Astrocyte (in vitro differentiated cells and primary cell): ENCODE results near the gene DIAPH2. TPM values are rescaled to one million over a fixed set of nuclear protein-coding genes. Genes with fewer than 3 reads are reported as not detected.

Experiments used
- DNase-seq: peaks from one replicate; pipeline ENCODE4 v3.0.0-alpha.2; 2010; ENCODE audit warnings: low read depth
- FAIRE-seq: peaks from 2 replicates; lab custom pipeline; 2011; peaks lifted over from hg19 to GRCh38; lab: Jason Lieb, UNC
- H2AFZ ChIP-seq: 2 replicates; pipeline ENCODE4 v1.6.0; 2012; ENCODE audit warnings: low read depth, low read length, inconsistent platforms
- H3K27ac ChIP-seq: 2 replicates; pipeline ENCODE4 v1.5.1; 2011; ENCODE audit warnings: low read depth, low read length, inconsistent platforms
- H3K27me3 ChIP-seq: 2 replicates; pipeline ENCODE4 v1.6.0; 2011; ENCODE audit warnings: low read length, inconsistent platforms; ENCODE audit not compliant: insufficient read depth
- H3K36me3 ChIP-seq: 2 replicates; pipeline ENCODE4 v1.5.1; 2011; ENCODE audit warnings: low read length, inconsistent platforms; ENCODE audit not compliant: insufficient read depth
- H3K4me1 ChIP-seq: 2 replicates; pipeline ENCODE4 v1.5.1; 2011; ENCODE audit warnings: low read length, inconsistent platforms; ENCODE audit not compliant: insufficient read depth
- H3K4me2 ChIP-seq: 2 replicates; pipeline ENCODE4 v1.6.0; 2012; ENCODE audit warnings: low read length, inconsistent platforms
- H3K4me3 ChIP-seq: 2 replicates; pipeline ENCODE4 v1.5.1; 2011; ENCODE audit warnings: low read depth, mild to moderate bottlenecking, low read length, inconsistent platforms; ENCODE audit not compliant: insufficient read depth
- H3K79me2 ChIP-seq: 2 replicates; pipeline ENCODE4 v1.6.0; 2012; ENCODE audit warnings: mild to moderate bottlenecking, low read length, inconsistent platforms; ENCODE audit not compliant: insufficient read depth
- H3K9ac ChIP-seq: 2 replicates; pipeline ENCODE4 v1.6.0; 2012; ENCODE audit warnings: mild to moderate bottlenecking, low read length, inconsistent platforms
- H3K9me3 ChIP-seq: 2 replicates; pipeline ENCODE4 v1.5.1; 2012; ENCODE audit warnings: low read depth, mild to moderate bottlenecking, low read length, inconsistent platforms; ENCODE audit not compliant: insufficient read depth
- H4K20me1 ChIP-seq: 2 replicates; pipeline ENCODE4 v1.6.0; 2012; ENCODE audit warnings: low read length, inconsistent platforms; ENCODE audit not compliant: insufficient read depth
- H3K27ac Mint-ChIP-seq: one replicate; pipeline ENCODE4 v1.8.0; 2021; ENCODE audit warnings: mild to moderate bottlenecking, mixed read lengths; ENCODE audit not compliant: unreplicated experiment
- H3K27me3 Mint-ChIP-seq: one replicate; pipeline ENCODE4 v1.8.0; 2021; ENCODE audit warnings: low read depth, mixed read lengths; ENCODE audit not compliant: unreplicated experiment
- H3K36me3 Mint-ChIP-seq: one replicate; pipeline ENCODE4 v1.8.0; 2021; ENCODE audit warnings: low read depth, mixed read lengths; ENCODE audit not compliant: unreplicated experiment
- H3K4me1 Mint-ChIP-seq: one replicate; pipeline ENCODE4 v1.8.0; 2021; ENCODE audit warnings: low read depth, mixed read lengths; ENCODE audit not compliant: unreplicated experiment
- H3K4me3 Mint-ChIP-seq: one replicate; pipeline ENCODE4 v1.8.0; 2021; ENCODE audit warnings: mild to moderate bottlenecking, moderate library complexity, mixed read lengths; ENCODE audit not compliant: unreplicated experiment
- H3K9me3 Mint-ChIP-seq: one replicate; pipeline ENCODE4 v1.8.0; 2021; ENCODE audit warnings: mild to moderate bottlenecking, mixed read lengths; ENCODE audit not compliant: unreplicated experiment
- EZH2 ChIP-seq: IDR thresholded peaks from 2 replicates; pipeline ENCODE4 v1.6.1; 2012; ENCODE audit warnings: mild to moderate bottlenecking, low read length, inconsistent platforms; ENCODE audit not compliant: insufficient read depth
- total RNA-seq: library from RNA; stranded (reverse); gene quantifications from 2 replicates; pipeline ENCODE4 v1.2.1, GENCODE V29; 2021
- TF ChIP-seq, protein P1 (sequence below): IDR thresholded peaks from 2 replicates; pipeline ENCODE4 v1.5.1; 2011; ENCODE audit warnings: low read depth, mild to moderate bottlenecking, inconsistent platforms, low read length, moderate library complexity; ENCODE audit not compliant: insufficient read depth

The DIAPH2 gene
- total RNA-seq, 1 donor from 2014 or later = 9.8 TPM

- no peak for DNase-seq
- FAIRE-seq = peak; percentile 88
- H3K4me2 ChIP-seq = no peak overlapping the region
- H3K27me3 ChIP-seq = no peaks in the 10 kb centered on the region
- H3K4me1 Mint-ChIP-seq = peaks cover 5% of the 10 kb centered on the region
- no peaks in the 10 kb centered on the region for H3K79me2 ChIP-seq
- no peaks in the 10 kb centered on the region for H3K9me3 Mint-ChIP-seq
- H3K27ac ChIP-seq = no peak overlapping the region
- H2AFZ ChIP-seq = no peak overlapping the region
- no peaks in the 10 kb centered on the region for H3K4me1 ChIP-seq
- no peak overlapping the region for H3K4me3 Mint-ChIP-seq
- no peaks in the 10 kb centered on the region for H3K27me3 Mint-ChIP-seq
- H3K9ac ChIP-seq = no peak overlapping the region
- no peak overlapping the region for H3K4me3 ChIP-seq
- no peak for TF ChIP-seq EZH2
- TF ChIP-seq, protein P1, sequence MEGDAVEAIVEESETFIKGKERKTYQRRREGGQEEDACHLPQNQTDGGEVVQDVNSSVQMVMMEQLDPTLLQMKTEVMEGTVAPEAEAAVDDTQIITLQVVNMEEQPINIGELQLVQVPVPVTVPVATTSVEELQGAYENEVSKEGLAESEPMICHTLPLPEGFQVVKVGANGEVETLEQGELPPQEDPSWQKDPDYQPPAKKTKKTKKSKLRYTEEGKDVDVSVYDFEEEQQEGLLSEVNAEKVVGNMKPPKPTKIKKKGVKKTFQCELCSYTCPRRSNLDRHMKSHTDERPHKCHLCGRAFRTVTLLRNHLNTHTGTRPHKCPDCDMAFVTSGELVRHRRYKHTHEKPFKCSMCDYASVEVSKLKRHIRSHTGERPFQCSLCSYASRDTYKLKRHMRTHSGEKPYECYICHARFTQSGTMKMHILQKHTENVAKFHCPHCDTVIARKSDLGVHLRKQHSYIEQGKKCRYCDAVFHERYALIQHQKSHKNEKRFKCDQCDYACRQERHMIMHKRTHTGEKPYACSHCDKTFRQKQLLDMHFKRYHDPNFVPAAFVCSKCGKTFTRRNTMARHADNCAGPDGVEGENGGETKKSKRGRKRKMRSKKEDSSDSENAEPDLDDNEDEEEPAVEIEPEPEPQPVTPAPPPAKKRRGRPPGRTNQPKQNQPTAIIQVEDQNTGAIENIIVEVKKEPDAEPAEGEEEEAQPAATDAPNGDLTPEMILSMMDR = no peak
- no peak overlapping the region for H3K27ac Mint-ChIP-seq
- no peaks in the 10 kb centered on the region for H3K36me3 Mint-ChIP-seq
- H3K36me3 ChIP-seq = no peaks in the 10 kb centered on the region
- H4K20me1 ChIP-seq = no peaks in the 10 kb centered on the region
- H3K9me3 ChIP-seq = no peaks in the 10 kb centered on the region
These were observed 867.2 kb downstream of the DIAPH2 start for GRCh38 chrX:97551821-97552220.

- Mint-ChIP-seq H3K9me3 (no peaks in the 10 kb centered on the region), H3K27me3 (no peaks in the 10 kb centered on the region), H3K4me1 (no peaks in the 10 kb centered on the region), H3K4me3 (no peak overlapping the region), H3K36me3 (no peaks in the 10 kb centered on the region), H3K27ac (no peak overlapping the region)
- Histone ChIP-seq H3K27me3 (no peaks in the 10 kb centered on the region), H3K9me3 (no peaks in the 10 kb centered on the region), H3K9ac (no peak overlapping the region), H4K20me1 (no peaks in the 10 kb centered on the region), H3K4me2 (no peak overlapping the region), H3K36me3 (no peaks in the 10 kb centered on the region), H3K4me1 (no peaks in the 10 kb centered on the region), H3K4me3 (no peak overlapping the region), H3K79me2 (no peaks in the 10 kb centered on the region), H3K27ac (no peak overlapping the region), H2AFZ (no peak overlapping the region)
- no peak for FAIRE-seq
- TF ChIP-seq, protein P1 = no peak
- no peak for TF ChIP-seq EZH2
- DNase-seq = no peak
These were observed 869.2 kb downstream of the DIAPH2 start for GRCh38 chrX:97553833-97554232.

DNA sequence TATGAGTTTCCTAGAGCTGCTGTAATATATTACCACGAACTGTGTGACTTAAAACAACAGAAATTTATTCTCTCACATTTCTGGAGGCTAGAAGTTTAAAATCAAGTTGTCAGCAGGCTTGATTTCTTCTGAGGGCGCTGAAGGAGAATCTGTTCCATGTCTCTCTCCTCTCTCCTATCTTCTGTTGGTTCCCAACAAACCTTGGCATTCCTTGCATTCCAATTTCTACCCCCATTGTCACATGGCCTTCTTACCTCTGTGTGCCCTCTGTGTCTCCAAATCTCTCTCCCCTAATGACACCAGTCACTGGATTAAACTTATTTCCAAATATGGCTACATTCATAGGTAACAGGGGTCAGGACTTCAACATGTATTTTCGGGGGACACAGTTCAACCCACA is 871.7 kb downstream of the DIAPH2 start:
- Mint-ChIP-seq H3K4me1 (no peaks in the 10 kb centered on the region), H3K27ac (no peak overlapping the region), H3K9me3 (no peaks in the 10 kb centered on the region), H3K27me3 (no peaks in the 10 kb centered on the region), H3K36me3 (no peaks in the 10 kb centered on the region), H3K4me3 (no peak overlapping the region)
- H2AFZ ChIP-seq = no peak overlapping the region
- no peaks in the 10 kb centered on the region for H3K27me3 ChIP-seq
- H3K27ac ChIP-seq = no peak overlapping the region
- H3K4me3 ChIP-seq = no peak overlapping the region
- no peak overlapping the region for H3K4me2 ChIP-seq
- H3K9ac ChIP-seq = no peak overlapping the region
- H4K20me1 ChIP-seq = no peaks in the 10 kb centered on the region
- DNase-seq (no peak), FAIRE-seq (no peak)
- H3K79me2 ChIP-seq = no peaks in the 10 kb centered on the region
- H3K36me3 ChIP-seq = no peaks in the 10 kb centered on the region
- no peaks in the 10 kb centered on the region for H3K9me3 ChIP-seq
- no peaks in the 10 kb centered on the region for H3K4me1 ChIP-seq
- no peak for TF ChIP-seq EZH2
- TF ChIP-seq, protein P1 = no peak
